Adipocyte (in vitro differentiated cells): ENCODE measurements around the gene INTS1.
"Not testable (repeated sequence)": the region's sequence is repeated elsewhere in the genome, so short reads cannot be mapped to it uniquely, and the experiment has no call there.

Experiments
- DNase-seq: peaks from one replicate; pipeline ENCODE4 v3.0.0-alpha.2; 2015; ENCODE audit warnings: low read depth
- H3K27me3 ChIP-seq: replicated peaks from 2 replicates; pipeline ENCODE4 v1.7.0; 2013; ENCODE audit warnings: mild to moderate bottlenecking, low read length, moderate library complexity; ENCODE audit not compliant: control insufficient read depth, insufficient read depth
- H3K36me3 ChIP-seq: 2 replicates; pipeline ENCODE4 v1.7.0; 2013; ENCODE audit warnings: low read length, mild to moderate bottlenecking, moderate library complexity; ENCODE audit not compliant: control insufficient read depth, insufficient read depth, severe bottlenecking
- H3K4me1 ChIP-seq: 2 replicates; pipeline ENCODE4 v1.7.0; 2013; ENCODE audit warnings: mild to moderate bottlenecking, low read length, moderate library complexity; ENCODE audit not compliant: control insufficient read depth, insufficient read depth
- H3K4me3 ChIP-seq: 2 replicates; pipeline ENCODE4 v1.7.0; 2013; ENCODE audit warnings: mild to moderate bottlenecking, low read length, moderate library complexity
- H3K9ac ChIP-seq: 2 replicates; pipeline ENCODE4 v1.7.0; 2013; ENCODE audit warnings: mild to moderate bottlenecking, low read length, moderate library complexity
- H3K9me3 ChIP-seq: 2 replicates; pipeline ENCODE4 v1.7.0; 2013; ENCODE audit warnings: mild to moderate bottlenecking, low read length, moderate library complexity; ENCODE audit not compliant: control insufficient read depth

The INTS1 gene

GRCh38 chr7:1523208-1523607, 19.0 kb upstream of the INTS1 start:
- Histone ChIP-seq H3K9ac (no peak overlapping the region), H3K9me3 (peaks cover 18% of the 10 kb centered on the region), H3K36me3 (no peaks in the 10 kb centered on the region), H3K4me3 (no peak overlapping the region), H3K4me1 (peaks cover 3% of the 10 kb centered on the region), H3K27me3 (peaks cover 23% of the 10 kb centered on the region)
- DNase-seq: no peak

GRCh38 chr7:1521456-1521855, 17.3 kb upstream of the INTS1 start:
- peaks cover 21% of the 10 kb centered on the region for H3K9me3 ChIP-seq
- no peak for DNase-seq
- H3K27me3 ChIP-seq: peaks cover 20% of the 10 kb centered on the region
- H3K9ac ChIP-seq: no peak overlapping the region
- no peaks in the 10 kb centered on the region for H3K36me3 ChIP-seq
- no peak overlapping the region for H3K4me3 ChIP-seq
- peaks cover under 1% of the 10 kb centered on the region for H3K4me1 ChIP-seq

- H3K9ac ChIP-seq: no peak overlapping the region
- H3K27me3 ChIP-seq: peaks cover 19% of the 10 kb centered on the region
- H3K4me3 ChIP-seq: no peak overlapping the region
- peak; percentile 41 for DNase-seq
- H3K36me3 ChIP-seq: no peaks in the 10 kb centered on the region
- H3K9me3 ChIP-seq: peaks cover 21% of the 10 kb centered on the region
- H3K4me1 ChIP-seq: peaks cover 2% of the 10 kb centered on the region
These were observed 16.5 kb upstream of the INTS1 start for GRCh38 chr7:1520539-1521234.

- not testable (repeated sequence) for H3K4me3 ChIP-seq, H3K9ac ChIP-seq, H3K4me1 ChIP-seq, DNase-seq, H3K36me3 ChIP-seq
- H3K27me3 ChIP-seq: peaks cover 14% of the 10 kb centered on the region
- peaks cover 21% of the 10 kb centered on the region for H3K9me3 ChIP-seq
These were observed 15.2 kb upstream of the INTS1 start for GRCh38 chr7:1519322-1519922.

- DNase-seq: no peak
- Histone ChIP-seq H3K9me3 (peaks cover 21% of the 10 kb centered on the region), H3K27me3 (peaks cover 4% of the 10 kb centered on the region), H3K9ac (no peak overlapping the region), H3K36me3 (no peaks in the 10 kb centered on the region), H3K4me3 (no peak overlapping the region), H3K4me1 (peaks cover 5% of the 10 kb centered on the region)
These were observed 12.5 kb upstream of the INTS1 start for GRCh38 chr7:1516586-1517251.

GRCh38 chr7:1515509-1515967, 11.3 kb upstream of the INTS1 start:
- DNase-seq, H3K27me3 ChIP-seq, H3K4me3 ChIP-seq, H3K36me3 ChIP-seq, H3K4me1 ChIP-seq, H3K9ac ChIP-seq: not testable (repeated sequence)
- peaks cover 21% of the 10 kb centered on the region for H3K9me3 ChIP-seq

- Histone ChIP-seq H3K4me1 (peaks cover 5% of the 10 kb centered on the region), H3K9ac (no peak overlapping the region), H3K27me3 (no peaks in the 10 kb centered on the region), H3K9me3 (peaks cover 16% of the 10 kb centered on the region), H3K4me3 (no peak overlapping the region), H3K36me3 (no peaks in the 10 kb centered on the region)
- DNase-seq: no peak
These were observed 10.8 kb upstream of the INTS1 start for GRCh38 chr7:1514995-1515401.

GRCh38 chr7:1514407-1514806, 10.2 kb upstream of the INTS1 start:
- DNase-seq: no peak
- H3K4me3 ChIP-seq: no peak overlapping the region

GRCh38 chr7:1513657-1514095, 9.5 kb upstream of the INTS1 start:
- no peak for DNase-seq
- no peaks in the 10 kb centered on the region for H3K27me3 ChIP-seq
- H3K4me1 ChIP-seq: peaks cover 5% of the 10 kb centered on the region
- H3K9me3 ChIP-seq: peaks cover 6% of the 10 kb centered on the region
- no peaks in the 10 kb centered on the region for H3K36me3 ChIP-seq
- no peak overlapping the region for H3K4me3 ChIP-seq
- H3K9ac ChIP-seq: no peak overlapping the region

More at GRCh38 chr7:1514407-1514806, 10.2 kb upstream of the INTS1 start:
- peaks cover 5% of the 10 kb centered on the region for H3K4me1 ChIP-seq
- no peaks in the 10 kb centered on the region for H3K36me3 ChIP-seq
- H3K9me3 ChIP-seq: peaks cover 13% of the 10 kb centered on the region
- no peaks in the 10 kb centered on the region for H3K27me3 ChIP-seq
- no peak overlapping the region for H3K9ac ChIP-seq

- Histone ChIP-seq H3K9ac (no peak overlapping the region), H3K9me3 (peaks cover under 1% of the 10 kb centered on the region), H3K4me1 (peaks cover 5% of the 10 kb centered on the region), H3K27me3 (no peaks in the 10 kb centered on the region), H3K36me3 (no peaks in the 10 kb centered on the region), H3K4me3 (no peak overlapping the region)
- DNase-seq: peak; percentile 74
These were observed 8.8 kb upstream of the INTS1 start for GRCh38 chr7:1512781-1513656.
